Cardiac muscle cell (in vitro differentiated cells and primary cell): ENCODE results near the gene METTL15. TPM values are rescaled to one million over a fixed set of nuclear protein-coding genes. Genes with fewer than 3 reads are reported as not detected.
"Not testable (repeated sequence)": the region's sequence is repeated elsewhere in the genome, so short reads cannot be mapped to it uniquely, and the experiment has no call there.

ENCODE experiments used
- DNase-seq, 2 donors: peaks; one replicate each; pipeline versions ENCODE4 v3.0.0 to v3.0.0-alpha.2; 2010 to 2017; ENCODE audit warnings: low read depth in 1 of 2, low spot score in 1 of 2
- H3K27ac ChIP-seq: fragments of 200-600 bp; sonication (generic); 2 replicates; pipeline ENCODE4 v1.5.1; 2016
- H3K27me3 ChIP-seq: fragments of 200-600 bp; sonication (generic); 2 replicates; pipeline ENCODE4 v1.6.0; 2016; ENCODE audit warnings: control low read depth
- H3K36me3 ChIP-seq: fragments of 200-600 bp; sonication (generic); 2 replicates; pipeline ENCODE4 v1.5.1; 2016; ENCODE audit warnings: control low read depth
- H3K4me1 ChIP-seq: fragments of 200-600 bp; sonication (generic); 2 replicates; pipeline ENCODE4 v1.8.1; 2017; ENCODE audit warnings: low read depth, mild to moderate bottlenecking, mixed run types
- H3K4me3 ChIP-seq: fragments of 200-600 bp; sonication (generic); 2 replicates; pipeline ENCODE4 v1.5.1; 2016; ENCODE audit warnings: mild to moderate bottlenecking
- H3K9me3 ChIP-seq: fragments of 200-600 bp; sonication (generic); 2 replicates; pipeline ENCODE4 v1.5.1; 2017; ENCODE audit warnings: low read depth, mild to moderate bottlenecking, control low read depth
- CTCF ChIP-seq: IDR thresholded peaks from 2 replicates; pipeline ENCODE4 v1.5.1; 2012; ENCODE audit warnings: low read depth, mild to moderate bottlenecking, low read length
- polyA plus RNA-seq: library from polyadenylated mRNA; unstranded; fragments of >200 nt; fragmentation: Nextera tagmentation; extraction: Ambion mirVana; gene quantifications from 2 replicates; pipeline ENCODE4 v1.2.1, GENCODE V29; 2016
- total RNA-seq: library from RNA; depleted of rRNA; stranded (reverse); fragments of >200 nt; gene quantifications from 2 replicates; pipeline ENCODE4 v1.2.3, GENCODE V29; 2016

The METTL15 gene
- total and polyA plus RNA-seq, 2 experiments from 2014 or later = 13.2 to 15.3 TPM

- Histone ChIP-seq H3K27ac (no peak overlapping the region), H3K36me3 (no peaks in the 10 kb centered on the region), H3K4me3 (no peak overlapping the region), H3K4me1 (no peaks in the 10 kb centered on the region), H3K9me3 (no peaks in the 10 kb centered on the region), H3K27me3 (no peaks in the 10 kb centered on the region)
- TF ChIP-seq CTCF = no peak
- DNase-seq = no peak
Measured at GRCh38 chr11:28346721-28347120, 238.5 kb downstream of the METTL15 start.

GRCh38 chr11:28347371-28347770, 239.2 kb downstream of the METTL15 start:
- TF ChIP-seq CTCF = no peak
- H3K4me3 ChIP-seq = no peak overlapping the region
- H3K36me3 ChIP-seq = no peaks in the 10 kb centered on the region
- no peaks in the 10 kb centered on the region for H3K4me1 ChIP-seq
- no peaks in the 10 kb centered on the region for H3K27me3 ChIP-seq
- H3K27ac ChIP-seq = no peak overlapping the region
- H3K9me3 ChIP-seq = no peaks in the 10 kb centered on the region
- no peak for DNase-seq

- Histone ChIP-seq H3K9me3 (no peaks in the 10 kb centered on the region), H3K27ac (no peak overlapping the region), H3K27me3 (no peaks in the 10 kb centered on the region), H3K36me3 (no peaks in the 10 kb centered on the region), H3K4me1 (no peaks in the 10 kb centered on the region), H3K4me3 (no peak overlapping the region)
- TF ChIP-seq CTCF = no peak
- DNase-seq = no peak
Measured at GRCh38 chr11:28350216-28350615, 242.0 kb downstream of the METTL15 start.

GRCh38 chr11:28353991-28354390, 245.8 kb downstream of the METTL15 start:
- Histone ChIP-seq H3K9me3 (no peaks in the 10 kb centered on the region), H3K4me1 (no peaks in the 10 kb centered on the region), H3K36me3 (no peaks in the 10 kb centered on the region), H3K4me3 (no peak overlapping the region), H3K27me3 (no peaks in the 10 kb centered on the region), H3K27ac (no peak overlapping the region)
- no peak for TF ChIP-seq CTCF
- no peak for DNase-seq

GRCh38 chr11:28366549-28367346, 258.6 kb downstream of the METTL15 start:
- Histone ChIP-seq H3K27me3 (no peaks in the 10 kb centered on the region), H3K36me3 (peaks cover 2% of the 10 kb centered on the region), H3K4me1 (peaks cover 20% of the 10 kb centered on the region), H3K27ac (peak overlapping the region; percentile 99), H3K4me3 (no peak overlapping the region), H3K9me3 (no peaks in the 10 kb centered on the region)
- TF ChIP-seq CTCF = no peak
- DNase-seq = peak; percentile 87 to 95

DNA sequence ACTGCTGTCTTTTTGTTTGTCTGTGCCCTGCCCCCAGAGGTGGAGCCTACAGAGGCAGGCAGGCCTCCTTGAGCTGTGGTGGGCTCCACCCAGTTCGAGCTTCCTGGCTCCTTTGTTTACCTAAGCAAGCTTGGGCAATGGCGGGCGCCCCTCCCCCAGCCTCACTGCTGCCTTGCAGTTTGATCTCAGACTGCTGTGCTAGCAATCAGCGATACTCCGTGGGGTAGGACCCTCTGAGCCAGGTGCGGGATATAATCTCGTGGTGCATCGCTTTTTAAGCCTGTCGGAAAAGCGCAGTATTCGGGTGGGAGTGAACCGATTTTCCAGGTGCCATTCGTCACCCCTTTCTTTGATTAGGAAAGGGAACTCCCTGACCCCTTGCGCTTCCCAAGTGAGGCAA, 269.9 kb downstream of the METTL15 start:
- H3K36me3 ChIP-seq, H3K27me3 ChIP-seq, H3K4me3 ChIP-seq, H3K27ac ChIP-seq, H3K4me1 ChIP-seq, DNase-seq, H3K9me3 ChIP-seq: not testable (repeated sequence)
